ENCODE measurements around the gene CDKAL1. TPM values are rescaled to one million over a fixed set of nuclear protein-coding genes. Genes with fewer than 3 reads are reported as not detected.

Gene CDKAL1
- total RNA-seq, 1 experiment from 2014 or later, result 20.6 TPM

- no peak for TF ChIP-seq ZSCAN18 (CRISPR knock-in tag; IDR thresholded peaks at IDR 0.05)
- TF ChIP-seq ZNF138 (CRISPR knock-in tag; conservative IDR thresholded peaks at IDR 0.05), result no peak
- no peak for TF ChIP-seq FOXP1 (CRISPR knock-in tag; IDR thresholded peaks at IDR 0.05; ENCODE audit: borderline replicate concordance)
- TF ChIP-seq, protein P1, sequence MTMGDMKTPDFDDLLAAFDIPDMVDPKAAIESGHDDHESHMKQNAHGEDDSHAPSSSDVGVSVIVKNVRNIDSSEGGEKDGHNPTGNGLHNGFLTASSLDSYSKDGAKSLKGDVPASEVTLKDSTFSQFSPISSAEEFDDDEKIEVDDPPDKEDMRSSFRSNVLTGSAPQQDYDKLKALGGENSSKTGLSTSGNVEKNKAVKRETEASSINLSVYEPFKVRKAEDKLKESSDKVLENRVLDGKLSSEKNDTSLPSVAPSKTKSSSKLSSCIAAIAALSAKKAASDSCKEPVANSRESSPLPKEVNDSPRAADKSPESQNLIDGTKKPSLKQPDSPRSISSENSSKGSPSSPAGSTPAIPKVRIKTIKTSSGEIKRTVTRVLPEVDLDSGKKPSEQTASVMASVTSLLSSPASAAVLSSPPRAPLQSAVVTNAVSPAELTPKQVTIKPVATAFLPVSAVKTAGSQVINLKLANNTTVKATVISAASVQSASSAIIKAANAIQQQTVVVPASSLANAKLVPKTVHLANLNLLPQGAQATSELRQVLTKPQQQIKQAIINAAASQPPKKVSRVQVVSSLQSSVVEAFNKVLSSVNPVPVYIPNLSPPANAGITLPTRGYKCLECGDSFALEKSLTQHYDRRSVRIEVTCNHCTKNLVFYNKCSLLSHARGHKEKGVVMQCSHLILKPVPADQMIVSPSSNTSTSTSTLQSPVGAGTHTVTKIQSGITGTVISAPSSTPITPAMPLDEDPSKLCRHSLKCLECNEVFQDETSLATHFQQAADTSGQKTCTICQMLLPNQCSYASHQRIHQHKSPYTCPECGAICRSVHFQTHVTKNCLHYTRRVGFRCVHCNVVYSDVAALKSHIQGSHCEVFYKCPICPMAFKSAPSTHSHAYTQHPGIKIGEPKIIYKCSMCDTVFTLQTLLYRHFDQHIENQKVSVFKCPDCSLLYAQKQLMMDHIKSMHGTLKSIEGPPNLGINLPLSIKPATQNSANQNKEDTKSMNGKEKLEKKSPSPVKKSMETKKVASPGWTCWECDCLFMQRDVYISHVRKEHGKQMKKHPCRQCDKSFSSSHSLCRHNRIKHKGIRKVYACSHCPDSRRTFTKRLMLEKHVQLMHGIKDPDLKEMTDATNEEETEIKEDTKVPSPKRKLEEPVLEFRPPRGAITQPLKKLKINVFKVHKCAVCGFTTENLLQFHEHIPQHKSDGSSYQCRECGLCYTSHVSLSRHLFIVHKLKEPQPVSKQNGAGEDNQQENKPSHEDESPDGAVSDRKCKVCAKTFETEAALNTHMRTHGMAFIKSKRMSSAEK (CRISPR knock-in tag; IDR thresholded peaks at IDR 0.05; ENCODE audit: borderline replicate concordance), result no peak
- TF ChIP-seq KAT7 (CRISPR knock-in tag; IDR thresholded peaks at IDR 0.05; ENCODE audit: borderline replicate concordance), result no peak
- TF ChIP-seq PREB (CRISPR knock-in tag; IDR thresholded peaks at IDR 0.05; ENCODE audit: borderline replicate concordance), result no peak
- TF ChIP-seq, protein P2, sequence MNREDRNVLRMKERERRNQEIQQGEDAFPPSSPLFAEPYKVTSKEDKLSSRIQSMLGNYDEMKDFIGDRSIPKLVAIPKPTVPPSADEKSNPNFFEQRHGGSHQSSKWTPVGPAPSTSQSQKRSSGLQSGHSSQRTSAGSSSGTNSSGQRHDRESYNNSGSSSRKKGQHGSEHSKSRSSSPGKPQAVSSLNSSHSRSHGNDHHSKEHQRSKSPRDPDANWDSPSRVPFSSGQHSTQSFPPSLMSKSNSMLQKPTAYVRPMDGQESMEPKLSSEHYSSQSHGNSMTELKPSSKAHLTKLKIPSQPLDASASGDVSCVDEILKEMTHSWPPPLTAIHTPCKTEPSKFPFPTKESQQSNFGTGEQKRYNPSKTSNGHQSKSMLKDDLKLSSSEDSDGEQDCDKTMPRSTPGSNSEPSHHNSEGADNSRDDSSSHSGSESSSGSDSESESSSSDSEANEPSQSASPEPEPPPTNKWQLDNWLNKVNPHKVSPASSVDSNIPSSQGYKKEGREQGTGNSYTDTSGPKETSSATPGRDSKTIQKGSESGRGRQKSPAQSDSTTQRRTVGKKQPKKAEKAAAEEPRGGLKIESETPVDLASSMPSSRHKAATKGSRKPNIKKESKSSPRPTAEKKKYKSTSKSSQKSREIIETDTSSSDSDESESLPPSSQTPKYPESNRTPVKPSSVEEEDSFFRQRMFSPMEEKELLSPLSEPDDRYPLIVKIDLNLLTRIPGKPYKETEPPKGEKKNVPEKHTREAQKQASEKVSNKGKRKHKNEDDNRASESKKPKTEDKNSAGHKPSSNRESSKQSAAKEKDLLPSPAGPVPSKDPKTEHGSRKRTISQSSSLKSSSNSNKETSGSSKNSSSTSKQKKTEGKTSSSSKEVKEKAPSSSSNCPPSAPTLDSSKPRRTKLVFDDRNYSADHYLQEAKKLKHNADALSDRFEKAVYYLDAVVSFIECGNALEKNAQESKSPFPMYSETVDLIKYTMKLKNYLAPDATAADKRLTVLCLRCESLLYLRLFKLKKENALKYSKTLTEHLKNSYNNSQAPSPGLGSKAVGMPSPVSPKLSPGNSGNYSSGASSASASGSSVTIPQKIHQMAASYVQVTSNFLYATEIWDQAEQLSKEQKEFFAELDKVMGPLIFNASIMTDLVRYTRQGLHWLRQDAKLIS (CRISPR knock-in tag; IDR thresholded peaks at IDR 0.05; ENCODE audit: borderline replicate concordance), result no peak
- no peak for TF ChIP-seq GABPB1 (CRISPR knock-in tag; IDR thresholded peaks at IDR 0.05)
- TF ChIP-seq ATF3 (CRISPR knock-in tag; conservative IDR thresholded peaks at IDR 0.05), result no peak
These were observed 601.3 kb downstream of the CDKAL1 start (continued) for GRCh38 chr6:21135484-21136013.

GRCh38 chr6:21137700-21138335, 603.6 kb downstream of the CDKAL1 start:
- no peaks in the 10 kb centered on the region for H3K9me3 Mint-ChIP-seq
- peaks cover 58% of the 10 kb centered on the region for H3K4me1 Mint-ChIP-seq
- no peak overlapping the region for H3K4me3 Mint-ChIP-seq
- no peak overlapping the region; the same call in 1 of the 2 replicates for H3K27ac Mint-ChIP-seq
- ATAC-seq, result no peak
- H3K27me3 Mint-ChIP-seq (ENCODE audit: low read depth), result no peaks in the 10 kb centered on the region
- DNase-seq (ENCODE audit: low spot score), result no peak
- H3K36me3 Mint-ChIP-seq, result no peaks in the 10 kb centered on the region
- CTCF ChIA-PET, result no interaction called here
- POLR2A ChIA-PET, result no interaction called here
- TF ChIP-seq ZNF263 (CRISPR knock-in tag; IDR thresholded peaks at IDR 0.05; ENCODE audit: low read depth) (no peak), ARID4B (CRISPR knock-in tag; IDR thresholded peaks at IDR 0.05; ENCODE audit: borderline replicate concordance) (no peak), CREB1 (CRISPR knock-in tag; IDR thresholded peaks at IDR 0.05) (no peak), ZNF121 (CRISPR knock-in tag; IDR thresholded peaks at IDR 0.05) (no peak), PRRX2 (CRISPR knock-in tag; IDR thresholded peaks at IDR 0.05) (no peak), FOXP4 (CRISPR knock-in tag; IDR thresholded peaks at IDR 0.05) (no peak)
- TF ChIP-seq, protein P3, sequence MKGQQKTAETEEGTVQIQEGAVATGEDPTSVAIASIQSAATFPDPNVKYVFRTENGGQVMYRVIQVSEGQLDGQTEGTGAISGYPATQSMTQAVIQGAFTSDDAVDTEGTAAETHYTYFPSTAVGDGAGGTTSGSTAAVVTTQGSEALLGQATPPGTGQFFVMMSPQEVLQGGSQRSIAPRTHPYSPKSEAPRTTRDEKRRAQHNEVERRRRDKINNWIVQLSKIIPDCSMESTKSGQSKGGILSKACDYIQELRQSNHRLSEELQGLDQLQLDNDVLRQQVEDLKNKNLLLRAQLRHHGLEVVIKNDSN (CRISPR knock-in tag; IDR thresholded peaks at IDR 0.05), result no peak
